Suppressor macrophage treated with lipopolysaccharide for 1 hour (primary cell): ENCODE measurements around the gene SAMHD1.
"Not testable (repeated sequence)": the region's sequence is repeated elsewhere in the genome, so short reads cannot be mapped to it uniquely, and the experiment has no call there.

Experiments used
- DNase-seq, 3 donors: peaks; one replicate each; pipeline ENCODE4 v3.0.0-alpha.2; 2020 to 2022

The SAMHD1 gene

DNA sequence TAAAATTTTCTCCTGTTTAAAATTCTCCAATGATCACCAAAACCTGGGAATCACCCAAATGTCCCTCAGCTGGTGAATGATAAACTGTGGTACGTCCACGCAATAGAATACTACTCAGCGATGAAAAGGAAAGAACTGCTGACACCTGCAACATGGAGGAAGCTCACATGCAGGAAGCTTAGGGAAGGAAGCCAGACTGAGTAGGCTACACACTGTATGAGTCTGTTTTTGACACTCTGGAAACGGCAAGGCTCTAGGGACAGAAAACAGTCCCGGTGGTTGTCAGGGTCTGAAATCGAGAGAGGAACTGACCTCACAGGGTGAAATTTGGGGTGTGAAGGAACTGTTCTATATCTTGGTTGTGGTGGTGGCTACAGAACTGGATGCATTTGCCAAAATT lies 100.7 kb downstream of the SAMHD1 start:
- peak in 1 of 3 donors; percentile 17 for DNase-seq

DNA sequence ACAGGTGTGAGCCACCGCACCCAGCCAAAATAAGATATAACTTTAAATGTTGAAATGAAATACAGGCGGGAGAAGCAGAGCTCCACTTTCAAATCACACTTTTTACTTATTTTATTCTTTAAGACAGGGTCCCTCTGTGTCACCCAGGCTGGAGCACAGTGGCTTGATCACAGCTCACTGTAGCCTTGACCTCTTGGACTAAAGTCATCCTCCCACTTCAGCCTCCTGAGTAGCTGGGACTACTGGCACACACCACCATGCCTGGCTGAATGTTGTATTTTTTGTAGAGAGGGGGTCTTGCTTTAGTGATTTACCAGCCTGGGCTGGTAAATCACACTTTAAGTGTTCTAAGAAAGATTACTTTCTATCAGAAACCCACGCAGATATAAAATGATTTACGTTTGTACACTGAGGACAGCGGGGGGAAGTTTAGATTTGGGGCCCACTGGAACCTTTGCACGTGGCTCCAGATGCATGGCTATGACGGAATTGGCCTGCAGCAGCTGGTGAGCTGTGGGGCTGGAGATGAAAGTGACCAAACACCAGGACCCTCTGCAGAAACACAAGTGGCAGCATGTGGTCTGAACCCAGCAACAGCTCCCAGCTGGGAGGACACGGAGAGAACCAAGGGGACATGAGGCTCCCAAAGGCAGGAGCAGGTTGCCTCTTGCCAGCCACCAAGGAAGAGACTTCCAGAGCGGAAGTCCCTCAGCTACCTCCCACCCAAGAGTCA lies 102.0 kb downstream of the SAMHD1 start:
- DNase-seq = no peak

DNA sequence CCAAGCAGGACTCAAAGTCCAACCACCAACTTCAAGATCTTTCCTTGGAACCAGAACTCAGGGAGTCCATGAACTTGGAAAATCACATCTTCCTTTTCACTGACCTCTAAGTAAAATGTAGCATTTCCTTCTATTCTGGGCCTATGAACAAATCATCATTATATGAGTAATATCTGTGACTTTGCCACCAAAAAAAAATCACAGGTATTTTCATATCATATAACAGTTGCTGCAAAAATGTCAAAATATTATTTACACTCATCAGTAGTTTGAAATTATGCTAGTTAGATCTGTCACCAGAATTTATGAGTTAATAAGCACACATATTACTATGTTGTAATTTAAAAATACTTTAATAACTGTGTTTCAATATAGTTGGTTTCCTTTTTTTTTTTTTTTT lies 102.8 kb downstream of the SAMHD1 start:
- DNase-seq = peak in 2 of 3 donors; percentile 25 to 43

DNA sequence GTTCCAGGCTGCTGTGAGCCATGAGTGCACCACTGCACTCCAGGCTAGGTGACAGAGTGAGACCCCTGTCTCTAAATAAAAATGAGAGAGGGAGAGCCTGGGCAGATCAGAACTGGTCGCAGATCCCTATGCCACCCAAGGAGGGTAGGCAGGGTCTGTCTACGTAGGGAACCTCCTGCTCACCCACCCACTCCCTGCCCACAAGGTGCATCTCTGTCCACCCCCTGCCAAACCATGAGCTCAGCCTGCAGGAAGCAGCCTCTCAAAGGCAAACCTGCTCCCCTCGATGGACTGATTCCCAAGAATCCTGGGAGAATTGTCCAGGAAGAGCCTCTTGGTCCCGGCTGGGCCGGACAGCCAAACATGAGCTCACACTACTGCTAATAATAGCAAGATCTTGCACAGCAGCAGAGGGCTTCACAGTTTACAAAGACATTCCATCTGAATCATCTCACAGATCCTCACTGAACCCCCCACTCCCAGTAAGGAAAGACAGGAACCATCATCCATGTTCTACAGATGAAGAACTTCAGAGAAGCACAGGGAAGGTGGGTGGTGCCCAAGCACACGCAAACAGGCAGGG lies 103.3 kb downstream of the SAMHD1 start:
- no peak for DNase-seq

DNA sequence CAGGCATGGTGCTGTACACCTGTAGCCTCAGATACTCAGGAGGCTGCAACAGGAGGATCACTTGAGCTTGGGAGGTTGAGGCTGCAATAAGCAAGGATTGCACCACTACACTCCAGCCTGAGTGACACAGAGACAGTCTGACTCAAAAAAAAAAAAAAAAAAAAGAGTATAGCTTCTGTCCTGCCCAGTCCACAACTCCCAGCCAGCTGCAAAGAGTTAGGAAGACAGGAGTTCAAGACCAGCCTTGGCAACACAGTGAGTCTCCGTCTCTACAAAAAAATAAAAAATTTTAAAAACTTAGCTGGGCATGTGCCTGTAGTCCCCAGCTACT lies 103.8 kb downstream of the SAMHD1 start:
- DNase-seq = peak in 2 of 3 donors; percentile 33 to 42

DNA sequence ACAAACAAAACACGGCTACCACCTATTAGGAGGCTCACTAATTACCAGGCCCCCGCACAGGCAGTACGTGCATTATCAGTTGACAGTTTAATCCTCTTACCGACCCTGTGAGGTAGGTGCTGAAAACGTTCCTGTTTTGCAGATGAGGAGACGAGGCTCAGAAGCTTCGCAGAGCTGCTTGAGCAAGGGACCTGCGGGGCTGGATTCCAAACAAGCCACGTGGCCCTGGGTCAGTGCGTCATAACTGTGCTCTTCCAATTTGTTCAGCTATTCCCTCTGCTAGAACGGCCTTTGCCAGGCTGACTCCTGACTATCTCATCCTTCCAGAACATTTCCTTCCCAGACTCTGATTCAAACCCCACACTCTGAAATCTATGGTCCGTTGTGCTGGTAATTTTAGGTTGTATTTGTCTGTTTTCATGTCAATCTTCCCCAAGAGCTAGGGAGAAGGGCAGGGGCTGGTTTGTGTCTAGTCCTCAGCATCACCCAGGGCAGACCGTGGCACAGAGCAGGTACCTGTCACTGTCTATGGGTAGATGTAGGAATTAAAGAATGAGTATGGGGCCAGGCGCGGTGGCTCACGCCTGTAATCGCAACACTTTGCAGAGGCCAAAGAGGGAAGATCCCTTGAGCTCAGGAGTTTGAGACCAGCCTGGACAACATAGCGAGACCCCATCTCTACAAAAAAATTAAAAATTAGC lies 104.3 kb downstream of the SAMHD1 start:
- no peak for DNase-seq

DNA sequence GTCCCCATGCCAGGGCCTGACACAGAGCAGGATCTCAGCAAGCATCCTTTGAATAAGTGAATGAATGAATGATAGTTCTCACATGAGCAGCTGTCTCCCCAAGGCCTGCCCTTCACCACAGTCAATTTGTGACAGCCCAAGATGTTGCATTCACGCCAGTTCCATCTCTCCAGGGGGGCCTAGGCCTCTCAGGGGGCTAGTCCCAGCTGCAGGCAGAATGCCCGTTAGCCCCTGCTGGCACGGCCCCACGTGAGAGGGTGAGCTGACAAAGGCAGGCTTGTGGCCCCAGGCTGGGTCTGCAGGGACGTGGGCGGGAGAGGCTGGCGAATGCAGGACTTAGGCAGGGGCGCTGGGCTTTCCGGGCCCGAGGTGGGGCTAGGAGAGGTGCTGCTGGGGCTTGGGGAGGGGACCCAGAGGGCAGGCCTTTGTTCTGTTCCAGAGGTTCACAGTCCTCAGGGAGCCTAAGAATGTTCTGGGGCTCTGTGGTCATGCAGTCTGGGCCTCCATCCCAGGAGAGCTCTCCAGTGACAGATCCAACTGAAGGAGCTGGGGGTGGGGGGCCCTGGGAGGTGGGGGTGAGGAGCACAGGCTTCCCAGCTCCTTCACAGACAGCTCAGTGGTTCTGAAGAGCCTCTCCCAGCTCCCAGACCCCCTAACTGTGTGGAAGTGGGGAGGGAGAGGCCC lies 106.1 kb downstream of the SAMHD1 start:
- DNase-seq = no peak

DNA sequence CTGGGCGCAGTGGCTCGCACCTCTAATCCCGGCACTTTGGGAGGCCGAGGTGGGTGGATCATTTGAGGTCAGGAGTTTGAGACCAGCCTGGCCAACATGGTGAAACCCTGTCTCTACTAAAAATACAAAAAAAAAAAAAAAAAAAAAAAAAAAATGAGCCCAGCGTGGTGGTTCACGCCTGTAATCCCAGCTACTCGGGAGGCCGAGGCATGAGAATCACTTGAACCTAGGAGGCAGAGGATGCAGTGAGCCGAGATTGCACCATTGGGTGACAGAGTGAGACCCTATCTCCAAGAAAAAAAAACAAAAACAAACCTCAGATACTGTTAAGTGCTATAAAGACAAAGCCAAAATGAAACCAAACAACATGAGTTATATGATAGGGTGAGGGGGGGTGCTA lies 110.5 kb downstream of the SAMHD1 start:
- not testable (repeated sequence) for DNase-seq
